HepG2 (cell line): Measurements from ENCODE around the gene ID3. TPM values are rescaled to one million over a fixed set of nuclear protein-coding genes. Genes with fewer than 3 reads are reported as not detected.

Experiments
- ATAC-seq: fragments of 200-7000 bp; cut with Tn5 transposase; 3 replicates; pipeline ENCODE4 v1.9.1; 2020; ENCODE audit warnings: mild to moderate bottlenecking, moderate library complexity
- BruUV-seq: library from RNA; stranded (reverse); fragments of 400-500 nt; replicated peaks from 2 replicates; lab custom pipeline; 2021; lab: Mats Ljungman, UMichigan
- CTCF ChIA-PET: fragments of 300-600 bp; formaldehyde crosslinking; extraction: SDS; loops from one replicate; lab custom pipeline; 2021; ENCODE audit warnings: low total read pairs, inconsistent platforms, low intra/inter-chr PET ratio; lab: Yijun Ruan, JAX
- POLR2A ChIA-PET: fragments of 350-600 bp; sonication (Branson Sonifier 250); formaldehyde crosslinking; loops from one replicate; lab custom pipeline; 2020; ENCODE audit warnings: antibody characterized with exemption, inconsistent platforms; lab: Yijun Ruan, JAX
- DNase-seq: peaks from one replicate; pipeline ENCODE4 v3.0.0-alpha.2; 2015; ENCODE audit warnings: low spot score
- FAIRE-seq: peaks from 3 replicates; lab custom pipeline; 2011; peaks lifted over from hg19 to GRCh38; lab: Jason Lieb, UNC
- H2AFZ ChIP-seq: one replicate; pipeline ENCODE4 v1.6.1; 2011; ENCODE audit warnings: low read length, inconsistent platforms
- H3K27ac ChIP-seq: fragments of 300-600 bp; 3 replicates; pipeline ENCODE4 v1.8.0; 2011; ENCODE audit warnings: mixed run types, mild to moderate bottlenecking, mixed read lengths, low read length, inconsistent platforms; ENCODE audit not compliant: insufficient read depth; ENCODE audit errors: extremely low read length
- H3K27me3 ChIP-seq, 2 experiments: fragments of 200-600 bp in 1 of 2; 2 replicates in 1 of 2; 3 replicates in 1 of 2; pipeline versions ENCODE4 v1.6.0 to v1.8.0; 2011; ENCODE audit warnings: low read length in 2 of 2, mild to moderate bottlenecking in 2 of 2, moderate library complexity in 2 of 2, inconsistent platforms in 1 of 2; ENCODE audit not compliant: insufficient read depth in 2 of 2, control insufficient read depth in 1 of 2
- H3K36me3 ChIP-seq, 2 experiments: fragments of 200-600 bp in 1 of 2; replicated peaks in 1 of 2; 2 replicates in 1 of 2; 3 replicates in 1 of 2; pipeline versions ENCODE4 v1.5.1 to v1.8.0; 2011; ENCODE audit warnings: low read length in 2 of 2, inconsistent platforms in 1 of 2; ENCODE audit not compliant: insufficient read depth in 2 of 2, control insufficient read depth in 1 of 2
- H3K4me1 ChIP-seq: 2 replicates; pipeline ENCODE4 v1.5.1; 2012; ENCODE audit warnings: low read length, inconsistent platforms; ENCODE audit not compliant: insufficient read depth
- H3K4me2 ChIP-seq: 2 replicates; pipeline ENCODE4 v1.6.0; 2011; ENCODE audit warnings: low read depth, low read length, inconsistent platforms
- H3K4me3 ChIP-seq, 3 experiments: fragments of 200-600 bp in 1 of 3; sonication (generic), shearing (Covaris generic) in 1 of 3; replicated peaks in 1 of 3; 2 replicates each; pipeline ENCODE4 v1.5.1; 2011 to 2016; ENCODE audit warnings: low read length in 3 of 3, inconsistent platforms in 2 of 3, low read depth in 2 of 3, mild to moderate bottlenecking in 2 of 3, control low read depth in 1 of 3, mixed read lengths in 1 of 3; ENCODE audit not compliant: insufficient read depth in 1 of 3
- H3K79me2 ChIP-seq: one replicate; pipeline ENCODE4 v1.6.1; 2011; ENCODE audit warnings: low read length, inconsistent platforms; ENCODE audit not compliant: insufficient read depth
- H3K9ac ChIP-seq: 2 replicates; pipeline ENCODE4 v1.6.0; 2011; ENCODE audit warnings: mild to moderate bottlenecking, low read depth, low read length, inconsistent platforms; ENCODE audit not compliant: insufficient read depth
- H3K9me3 ChIP-seq: 2 replicates; pipeline ENCODE4 v1.5.1; 2012; ENCODE audit warnings: mild to moderate bottlenecking, low read length
- H4K20me1 ChIP-seq: 2 replicates; pipeline ENCODE4 v1.6.0; 2011; ENCODE audit warnings: inconsistent platforms, mild to moderate bottlenecking, low read length, moderate library complexity; ENCODE audit not compliant: insufficient read depth
- FIP1L1 ChIP-seq: fragments of 200-400 bp; formaldehyde crosslinking; IDR thresholded peaks from 2 replicates; pipeline ENCODE4 v1.6.1; 2018; ENCODE audit warnings: low read depth, mild to moderate bottlenecking, low read length, moderate library complexity, borderline replicate concordance; ENCODE audit not compliant: insufficient read depth
- HES4 ChIP-seq: sonication (generic); formaldehyde crosslinking; IDR thresholded peaks from 2 replicates; pipeline ENCODE4 v1.9.0; 2021; ENCODE audit warnings: mild to moderate bottlenecking, missing genetic modification reagents, borderline replicate concordance
- SETDB1 ChIP-seq: sonication (generic); formaldehyde crosslinking; IDR thresholded peaks from 2 replicates; pipeline ENCODE4 v1.5.1; 2020; ENCODE audit warnings: missing genetic modification reagents, mild to moderate bottlenecking, borderline replicate concordance
- ZNF225 ChIP-seq: sonication (generic); formaldehyde crosslinking; IDR thresholded peaks from 2 replicates; pipeline ENCODE4 v1.4.0; 2020; ENCODE audit warnings: mild to moderate bottlenecking, missing genetic modification reagents
- WGBS: methylation state at CpG from one replicate; pipeline ENCODE4 v1.1.6; 2017; ENCODE audit warnings: low lambda C conversion rate; 5-methylcytosine and 5-hydroxymethylcytosine counted together
- in situ Hi-C: cut with HindIII; loops from 2 replicates; pipeline ENCODE4 v1.10.0; 2017; ENCODE audit warnings: low pct_unique_long_range_greater_than_20kb; ENCODE audit not compliant: extremely low pct_ligation_motif_present
- intact Hi-C: fragments of 100-400 bp; cut with micrococcal nuclease; formaldehyde crosslinking; loops from one replicate; pipeline ENCODE4 v1.10.0; 2022; ENCODE audit not compliant: unreplicated experiment
- polyA plus RNA-seq, 8 experiments: library from polyadenylated mRNA; depleted of rRNA in 3 of 8; stranded (reverse) in 7 of 8; unstranded in 1 of 8; fragments of >200 nt; fragmentation: Illumina TruSeq in 4 of 8; extraction: Trizol in 4 of 8; gene quantifications; 2 replicates each; pipeline versions ENCODE4 v1.2.1 to v1.2.3, GENCODE V29; 2011 to 2016; ENCODE audit warnings: low read depth in 4 of 8, missing spikeins in 1 of 8, mixed read lengths in 1 of 8; ENCODE audit not compliant: insufficient read depth in 1 of 8
- total RNA-seq, 5 experiments: library from RNA; depleted of rRNA; stranded (reverse); fragments of >200 nt; fragmentation: Illumina TruSeq; extraction: Trizol; gene quantifications; 2 replicates each; pipeline ENCODE4 v1.2.3, GENCODE V29; 2016; ENCODE audit warnings: low read depth in 1 of 5
- TF ChIP-seq, protein P1 (sequence below): sonication (generic); formaldehyde crosslinking; IDR thresholded peaks from 2 replicates; pipeline ENCODE4 v1.4.0; 2020; ENCODE audit warnings: missing genetic modification reagents
- TF ChIP-seq, protein P2 (sequence below): sonication (generic); formaldehyde crosslinking; IDR thresholded peaks from 2 replicates; pipeline ENCODE4 v1.5.1; 2020; ENCODE audit warnings: mild to moderate bottlenecking, missing genetic modification reagents, borderline replicate concordance
- TF ChIP-seq, protein P3 (sequence below): sonication (generic); formaldehyde crosslinking; IDR thresholded peaks from 2 replicates; pipeline ENCODE4 v1.4.0; 2020; ENCODE audit warnings: missing genetic modification reagents

The ID3 gene
- total and polyA plus RNA-seq, 2 of the 13 experiments (the other 11 are each of a cell fraction or from before 2014, with no cell fraction given), result 64.8 to 115 TPM

DNA sequence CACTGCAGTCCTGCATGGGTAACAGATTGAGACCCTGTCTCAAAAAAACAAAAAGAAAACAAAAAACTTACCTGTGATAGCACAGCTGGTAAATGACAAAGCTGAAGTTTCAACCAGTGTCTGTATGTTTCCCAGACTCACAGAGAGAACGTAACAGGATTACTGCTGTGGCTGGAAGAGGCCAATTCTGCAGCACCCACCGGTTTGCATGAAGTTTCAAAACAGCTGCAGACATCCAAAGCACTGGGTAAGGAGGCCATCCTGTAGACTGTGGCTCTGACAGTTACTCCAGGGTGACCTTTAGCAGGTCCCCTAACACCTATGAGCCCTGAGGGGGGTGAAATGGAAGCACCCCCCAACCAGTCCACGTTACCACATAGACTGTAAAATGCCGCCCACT lies 7.5 kb downstream of the ID3 start:
- 70% methylated on average over 3 of the region's 4 CpGs for WGBS
- ChIA-PET POLR2A (no interaction called here), CTCF (no interaction called here)
- Histone ChIP-seq H3K9ac (no peak overlapping the region), H3K9me3 (no peaks in the 10 kb centered on the region), H2AFZ (no peak overlapping the region), H3K79me2 (peaks cover under 1% of the 10 kb centered on the region), H4K20me1 (no peaks in the 10 kb centered on the region), H3K4me1 (peaks cover 68% of the 10 kb centered on the region), H3K36me3 (no peaks in the 10 kb centered on the region), H3K4me2 (no peak overlapping the region), H3K4me3 (no peak overlapping the region), H3K27me3 (no peaks in the 10 kb centered on the region), H3K27ac (no peak overlapping the region)
- BruUV-seq, result no TSS peak
- TF ChIP-seq, protein P1, sequence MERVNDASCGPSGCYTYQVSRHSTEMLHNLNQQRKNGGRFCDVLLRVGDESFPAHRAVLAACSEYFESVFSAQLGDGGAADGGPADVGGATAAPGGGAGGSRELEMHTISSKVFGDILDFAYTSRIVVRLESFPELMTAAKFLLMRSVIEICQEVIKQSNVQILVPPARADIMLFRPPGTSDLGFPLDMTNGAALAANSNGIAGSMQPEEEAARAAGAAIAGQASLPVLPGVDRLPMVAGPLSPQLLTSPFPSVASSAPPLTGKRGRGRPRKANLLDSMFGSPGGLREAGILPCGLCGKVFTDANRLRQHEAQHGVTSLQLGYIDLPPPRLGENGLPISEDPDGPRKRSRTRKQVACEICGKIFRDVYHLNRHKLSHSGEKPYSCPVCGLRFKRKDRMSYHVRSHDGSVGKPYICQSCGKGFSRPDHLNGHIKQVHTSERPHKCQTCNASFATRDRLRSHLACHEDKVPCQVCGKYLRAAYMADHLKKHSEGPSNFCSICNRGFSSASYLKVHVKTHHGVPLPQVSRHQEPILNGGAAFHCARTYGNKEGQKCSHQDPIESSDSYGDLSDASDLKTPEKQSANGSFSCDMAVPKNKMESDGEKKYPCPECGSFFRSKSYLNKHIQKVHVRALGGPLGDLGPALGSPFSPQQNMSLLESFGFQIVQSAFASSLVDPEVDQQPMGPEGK (CRISPR knock-in tag), result 0 out of 2 replicates have a peak, but pooled peaks have one; percentile 23
- no peak for TF ChIP-seq FIP1L1
- DNase-seq (no peak), ATAC-seq (no peak), FAIRE-seq (no peak)
- intact Hi-C loops, result loop anchor here (10.0 kb wide), 1 partner anchor 193 kb away; the partner anchor contains the start of gene ELOA
- in situ Hi-C loops, result no loop called here

DNA sequence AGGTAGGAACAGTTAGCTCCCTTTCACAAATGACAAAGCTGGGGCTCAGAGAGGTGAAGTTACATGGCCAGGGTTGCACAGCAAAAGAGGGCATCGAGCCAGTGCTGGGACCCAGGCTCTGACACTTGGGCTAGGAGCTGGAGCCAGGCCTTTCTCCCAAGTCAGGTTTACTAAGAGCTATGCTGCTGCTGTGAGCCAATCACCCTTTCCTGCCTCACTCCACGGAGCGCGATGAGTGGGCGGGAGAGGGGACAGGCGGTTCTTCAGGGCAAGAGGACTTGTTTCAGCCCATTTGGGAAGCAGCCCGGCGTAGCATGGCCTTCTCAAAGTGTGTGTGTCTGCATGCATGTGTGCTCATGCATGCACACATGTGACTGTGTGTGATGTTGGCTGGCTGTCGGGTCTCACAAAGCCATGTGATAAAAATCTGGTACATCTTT lies 10.6 kb downstream of the ID3 start:
- DNase-seq, result no peak
- Histone ChIP-seq H3K4me2 (no peak overlapping the region), H3K27me3 (no peaks in the 10 kb centered on the region), H3K27ac (no peak overlapping the region), H4K20me1 (no peaks in the 10 kb centered on the region), H2AFZ (no peak overlapping the region), H3K9me3 (no peaks in the 10 kb centered on the region), H3K9ac (no peak overlapping the region), H3K4me1 (peaks cover 68% of the 10 kb centered on the region), H3K36me3 (no peaks in the 10 kb centered on the region), H3K79me2 (no peaks in the 10 kb centered on the region), H3K4me3 (no peak overlapping the region)
- CTCF ChIA-PET, result no interaction called here
- POLR2A ChIA-PET, result interaction anchor here (1.0 to 1.3 kb wide), 3 partner anchors 10 to 143 kb away, joined by 3 to 5 read pairs (median 4); partner anchors contain the start of gene RPL11
- FAIRE-seq, result no peak
- WGBS, result 79% methylated on average over 8 of the region's 9 CpGs
- in situ Hi-C loops (loop anchor here (5.0 kb wide), 1 partner anchor 89 kb away; no protein-coding TSS in a partner anchor), intact Hi-C loops (no loop called here)
- BruUV-seq, result no TSS peak
- no peak for ATAC-seq
- TF ChIP-seq SETDB1 (CRISPR knock-in tag), result no peak
- TF ChIP-seq, protein P2, sequence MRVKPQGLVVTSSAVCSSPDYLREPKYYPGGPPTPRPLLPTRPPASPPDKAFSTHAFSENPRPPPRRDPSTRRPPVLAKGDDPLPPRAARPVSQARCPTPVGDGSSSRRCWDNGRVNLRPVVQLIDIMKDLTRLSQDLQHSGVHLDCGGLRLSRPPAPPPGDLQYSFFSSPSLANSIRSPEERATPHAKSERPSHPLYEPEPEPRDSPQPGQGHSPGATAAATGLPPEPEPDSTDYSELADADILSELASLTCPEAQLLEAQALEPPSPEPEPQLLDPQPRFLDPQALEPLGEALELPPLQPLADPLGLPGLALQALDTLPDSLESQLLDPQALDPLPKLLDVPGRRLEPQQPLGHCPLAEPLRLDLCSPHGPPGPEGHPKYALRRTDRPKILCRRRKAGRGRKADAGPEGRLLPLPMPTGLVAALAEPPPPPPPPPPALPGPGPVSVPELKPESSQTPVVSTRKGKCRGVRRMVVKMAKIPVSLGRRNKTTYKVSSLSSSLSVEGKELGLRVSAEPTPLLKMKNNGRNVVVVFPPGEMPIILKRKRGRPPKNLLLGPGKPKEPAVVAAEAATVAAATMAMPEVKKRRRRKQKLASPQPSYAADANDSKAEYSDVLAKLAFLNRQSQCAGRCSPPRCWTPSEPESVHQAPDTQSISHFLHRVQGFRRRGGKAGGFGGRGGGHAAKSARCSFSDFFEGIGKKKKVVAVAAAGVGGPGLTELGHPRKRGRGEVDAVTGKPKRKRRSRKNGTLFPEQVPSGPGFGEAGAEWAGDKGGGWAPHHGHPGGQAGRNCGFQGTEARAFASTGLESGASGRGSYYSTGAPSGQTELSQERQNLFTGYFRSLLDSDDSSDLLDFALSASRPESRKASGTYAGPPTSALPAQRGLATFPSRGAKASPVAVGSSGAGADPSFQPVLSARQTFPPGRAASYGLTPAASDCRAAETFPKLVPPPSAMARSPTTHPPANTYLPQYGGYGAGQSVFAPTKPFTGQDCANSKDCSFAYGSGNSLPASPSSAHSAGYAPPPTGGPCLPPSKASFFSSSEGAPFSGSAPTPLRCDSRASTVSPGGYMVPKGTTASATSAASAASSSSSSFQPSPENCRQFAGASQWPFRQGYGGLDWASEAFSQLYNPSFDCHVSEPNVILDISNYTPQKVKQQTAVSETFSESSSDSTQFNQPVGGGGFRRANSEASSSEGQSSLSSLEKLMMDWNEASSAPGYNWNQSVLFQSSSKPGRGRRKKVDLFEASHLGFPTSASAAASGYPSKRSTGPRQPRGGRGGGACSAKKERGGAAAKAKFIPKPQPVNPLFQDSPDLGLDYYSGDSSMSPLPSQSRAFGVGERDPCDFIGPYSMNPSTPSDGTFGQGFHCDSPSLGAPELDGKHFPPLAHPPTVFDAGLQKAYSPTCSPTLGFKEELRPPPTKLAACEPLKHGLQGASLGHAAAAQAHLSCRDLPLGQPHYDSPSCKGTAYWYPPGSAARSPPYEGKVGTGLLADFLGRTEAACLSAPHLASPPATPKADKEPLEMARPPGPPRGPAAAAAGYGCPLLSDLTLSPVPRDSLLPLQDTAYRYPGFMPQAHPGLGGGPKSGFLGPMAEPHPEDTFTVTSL (CRISPR knock-in tag), result no peak
- no peak for TF ChIP-seq HES4 (CRISPR knock-in tag)
- TF ChIP-seq ZNF225 (CRISPR knock-in tag), result no peak
- TF ChIP-seq, protein P3, sequence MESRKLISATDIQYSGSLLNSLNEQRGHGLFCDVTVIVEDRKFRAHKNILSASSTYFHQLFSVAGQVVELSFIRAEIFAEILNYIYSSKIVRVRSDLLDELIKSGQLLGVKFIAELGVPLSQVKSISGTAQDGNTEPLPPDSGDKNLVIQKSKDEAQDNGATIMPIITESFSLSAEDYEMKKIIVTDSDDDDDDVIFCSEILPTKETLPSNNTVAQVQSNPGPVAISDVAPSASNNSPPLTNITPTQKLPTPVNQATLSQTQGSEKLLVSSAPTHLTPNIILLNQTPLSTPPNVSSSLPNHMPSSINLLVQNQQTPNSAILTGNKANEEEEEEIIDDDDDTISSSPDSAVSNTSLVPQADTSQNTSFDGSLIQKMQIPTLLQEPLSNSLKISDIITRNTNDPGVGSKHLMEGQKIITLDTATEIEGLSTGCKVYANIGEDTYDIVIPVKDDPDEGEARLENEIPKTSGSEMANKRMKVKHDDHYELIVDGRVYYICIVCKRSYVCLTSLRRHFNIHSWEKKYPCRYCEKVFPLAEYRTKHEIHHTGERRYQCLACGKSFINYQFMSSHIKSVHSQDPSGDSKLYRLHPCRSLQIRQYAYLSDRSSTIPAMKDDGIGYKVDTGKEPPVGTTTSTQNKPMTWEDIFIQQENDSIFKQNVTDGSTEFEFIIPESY (CRISPR knock-in tag), result peak; percentile 72
